Sigmoid colon (tissue), 7 donors: ENCODE results near the gene DNAJC18. TPM values are rescaled to one million over a fixed set of nuclear protein-coding genes. Genes with fewer than 3 reads are reported as not detected.

Source experiments
- DNase-seq: peaks from one replicate; pipeline ENCODE4 v3.0.0-alpha.2; 2019
- H3K27ac ChIP-seq, 4 donors: fragments of 200-600 bp; sonication (generic); one replicate each; pipeline ENCODE4 v1.5.1; 2016 to 2019; ENCODE audit warnings: mild to moderate bottlenecking in 1 of 4
- H3K27me3 ChIP-seq, 3 donors: fragments of 200-600 bp; sonication (generic); one replicate each; pipeline ENCODE4 v1.5.1; 2019; ENCODE audit warnings: mild to moderate bottlenecking in 1 of 3
- H3K36me3 ChIP-seq, 4 donors: fragments of 200-600 bp; sonication (generic); one replicate each; pipeline ENCODE4 v1.5.1; 2016 to 2019
- H3K4me1 ChIP-seq, 4 donors: fragments of 200-600 bp; sonication (generic); one replicate each; pipeline ENCODE4 v1.5.1; 2017 to 2019
- H3K4me3 ChIP-seq, 4 donors: fragments of 200-600 bp; sonication (generic); one replicate each; pipeline ENCODE4 v1.5.1; 2017 to 2019; ENCODE audit warnings: mild to moderate bottlenecking in 2 of 4, moderate library complexity in 1 of 4
- H3K9me3 ChIP-seq, 4 donors: fragments of 200-600 bp in 3 of 4; sonication (generic) in 3 of 4; one replicate each; pipeline versions ENCODE4 v1.5.1 to v1.6.1; 2013 to 2019
- CTCF ChIP-seq, 4 experiments: fragments of 450-650 bp in 3 of 4; fragments of 200-600 bp in 1 of 4; IDR thresholded peaks; one replicate each; pipeline ENCODE4 v1.5.1; 2016 to 2019; ENCODE audit warnings: antibody characterized with exemption in 4 of 4, mild to moderate bottlenecking in 3 of 4, moderate library complexity in 2 of 4
- EP300 ChIP-seq, 4 donors: sonication (generic); formaldehyde crosslinking; IDR thresholded peaks; one replicate each; pipeline ENCODE4 v1.6.1; 2017; ENCODE audit warnings: antibody characterized with exemption in 4 of 4
- POLR2A ChIP-seq, 2 donors: fragments of 450-650 bp; IDR thresholded peaks; one replicate each; pipeline ENCODE4 v1.6.1; 2016; ENCODE audit warnings: antibody characterized with exemption in 2 of 2, mild to moderate bottlenecking in 2 of 2, moderate library complexity in 2 of 2
- POLR2AphosphoS5 ChIP-seq, 4 donors: sonication (generic); formaldehyde crosslinking; IDR thresholded peaks; one replicate each; pipeline ENCODE4 v1.6.1; 2017; ENCODE audit warnings: antibody characterized with exemption in 4 of 4
- WGBS, 2 donors: extraction: QIAGEN DNeasy Blood & Tissue Kit; methylation state at CpG; one replicate each; pipeline ENCODE4 v1.1.7; 2013; 5-methylcytosine and 5-hydroxymethylcytosine counted together
- intact Hi-C: fragments of 100-400 bp; cut with DNase I; formaldehyde crosslinking; loops from one replicate; pipeline ENCODE4 v1.15.1; 2023
- polyA plus RNA-seq, 3 donors: library from polyadenylated mRNA; stranded (reverse); fragments of 200-250 nt; gene quantifications; one replicate each; pipeline ENCODE4 v1.2.3, GENCODE V29; 2013
- total RNA-seq, 4 donors: library from RNA; depleted of rRNA; stranded (reverse); fragments of >200 nt; gene quantifications; one replicate each; pipeline ENCODE4 v1.1.0, GENCODE V29; 2016
- donor health status: healthy with polysubstance abuse.
- donor health status: Bipolar disorder and iron deficiency.
- donor health status: healthy.

Gene DNAJC18
- total and polyA plus RNA-seq, 7 donors, result 1.2 to 12.5 (median 6.8) TPM

DNA sequence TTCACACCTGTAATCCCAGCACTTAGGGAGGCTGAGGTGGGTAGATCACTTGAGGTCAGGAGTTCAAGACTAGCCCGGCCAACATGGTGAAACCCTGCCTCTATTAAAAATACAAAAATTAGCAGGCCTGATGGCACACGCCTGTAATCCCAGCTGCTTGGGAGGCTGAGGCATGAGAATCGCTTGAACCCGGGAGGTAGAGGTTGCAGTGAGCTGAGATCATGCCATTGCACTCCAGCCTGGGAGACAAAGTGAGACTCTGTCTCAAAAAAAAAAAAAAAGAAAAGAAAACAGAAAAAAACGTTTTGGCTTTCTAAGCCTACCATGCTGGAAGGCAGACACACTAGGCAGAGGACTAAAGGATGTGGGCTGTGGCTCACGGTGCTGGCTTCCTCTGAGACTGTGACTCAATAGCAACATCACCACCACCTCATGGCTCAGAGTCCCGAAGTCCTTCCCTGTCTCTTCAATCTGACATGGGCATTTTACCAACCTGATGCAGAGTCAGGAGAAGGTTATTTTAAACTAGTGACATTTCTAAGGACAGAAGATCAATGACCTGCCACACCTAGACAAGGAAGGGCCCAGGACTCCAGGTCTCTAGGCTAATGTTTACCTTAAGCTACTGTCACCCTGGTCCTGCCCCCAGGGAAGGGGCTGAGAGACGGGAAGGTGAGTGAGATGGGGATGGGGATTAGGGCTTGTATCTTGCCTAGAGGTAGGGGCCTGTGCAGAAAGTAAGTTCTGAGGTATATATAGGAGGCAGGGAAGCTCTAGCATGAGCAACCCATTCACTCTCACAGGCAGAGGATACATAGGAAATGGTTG is 19.5 kb upstream of the DNAJC18 start:
- WGBS, 2 donors, result 51 to 54% methylated on average over 8 of the region's 8 CpGs
- DNase-seq, result no peak
- H3K4me3 ChIP-seq, result no peak overlapping the region
- H3K27me3 ChIP-seq, result no peaks in the 10 kb centered on the region
- peak overlapping the region in 3 of 4 donors; percentile 23 to 56 (median 34) for H3K27ac ChIP-seq
- TF ChIP-seq CTCF (IDR thresholded peaks at IDR 0.05) (no peak), EP300 (IDR thresholded peaks at IDR 0.05) (no peak), POLR2AphosphoS5 (IDR thresholded peaks at IDR 0.05) (no peak), POLR2A (IDR thresholded peaks at IDR 0.05) (no peak)
- intact Hi-C loops, result no loop called here
- H3K4me1 ChIP-seq, result no peaks in the 10 kb centered on the region
- no peaks in the 10 kb centered on the region for H3K9me3 ChIP-seq
- H3K36me3 ChIP-seq, result no peaks in the 10 kb centered on the region

- DNase-seq, result peak; percentile 29
- Histone ChIP-seq H3K27me3 (no peaks in the 10 kb centered on the region), H3K36me3 (no peaks in the 10 kb centered on the region), H3K9me3 (no peaks in the 10 kb centered on the region), H3K27ac (no peak overlapping the region), H3K4me1 (no peaks in the 10 kb centered on the region), H3K4me3 (no peak overlapping the region)
- WGBS, 2 donors, result 90 to 97% methylated on average over 5 of the region's 5 CpGs
- no peak for TF ChIP-seq CTCF (IDR thresholded peaks at IDR 0.05)
- TF ChIP-seq POLR2A (IDR thresholded peaks at IDR 0.05), result no peak
- no peak for TF ChIP-seq POLR2AphosphoS5 (IDR thresholded peaks at IDR 0.05)
- no peak for TF ChIP-seq EP300 (IDR thresholded peaks at IDR 0.05)
- intact Hi-C loops, result no loop called here
Measured at GRCh38 chr5:139457653-139458306, 18.5 kb upstream of the DNAJC18 start.

- TF ChIP-seq POLR2AphosphoS5 (IDR thresholded peaks at IDR 0.05) (no peak), EP300 (IDR thresholded peaks at IDR 0.05) (no peak), CTCF (IDR thresholded peaks at IDR 0.05) (no peak), POLR2A (IDR thresholded peaks at IDR 0.05) (no peak)
- DNase-seq, result no peak
- no peaks in the 10 kb centered on the region for H3K9me3 ChIP-seq
- intact Hi-C loops, result no loop called here
- 87 to 97% methylated on average over 5 of the region's 5 CpGs for WGBS, 2 donors
- H3K36me3 ChIP-seq, result no peaks in the 10 kb centered on the region
- H3K4me1 ChIP-seq, result no peaks in the 10 kb centered on the region
- H3K27ac ChIP-seq, result no peak overlapping the region
- H3K4me3 ChIP-seq, result no peak overlapping the region
- H3K27me3 ChIP-seq, result no peaks in the 10 kb centered on the region
Measured at GRCh38 chr5:139457241-139457640, 17.9 kb upstream of the DNAJC18 start.

GRCh38 chr5:139456776-139457175 is 17.5 kb upstream of the DNAJC18 start:
- no peak overlapping the region for H3K4me3 ChIP-seq
- intact Hi-C loops, result no loop called here
- 95% methylated on average over 12 of the region's 12 CpGs for WGBS, 2 donors
- no peak overlapping the region for H3K27ac ChIP-seq
- no peak for DNase-seq
- no peaks in the 10 kb centered on the region for H3K4me1 ChIP-seq
- no peaks in the 10 kb centered on the region for H3K9me3 ChIP-seq
- H3K27me3 ChIP-seq, result no peaks in the 10 kb centered on the region
- TF ChIP-seq POLR2A (IDR thresholded peaks at IDR 0.05) (no peak), CTCF (IDR thresholded peaks at IDR 0.05) (no peak)
- no peaks in the 10 kb centered on the region for H3K36me3 ChIP-seq
